Measurements from ENCODE around the gene TRPC4AP.

TRPC4AP gene

DNA sequence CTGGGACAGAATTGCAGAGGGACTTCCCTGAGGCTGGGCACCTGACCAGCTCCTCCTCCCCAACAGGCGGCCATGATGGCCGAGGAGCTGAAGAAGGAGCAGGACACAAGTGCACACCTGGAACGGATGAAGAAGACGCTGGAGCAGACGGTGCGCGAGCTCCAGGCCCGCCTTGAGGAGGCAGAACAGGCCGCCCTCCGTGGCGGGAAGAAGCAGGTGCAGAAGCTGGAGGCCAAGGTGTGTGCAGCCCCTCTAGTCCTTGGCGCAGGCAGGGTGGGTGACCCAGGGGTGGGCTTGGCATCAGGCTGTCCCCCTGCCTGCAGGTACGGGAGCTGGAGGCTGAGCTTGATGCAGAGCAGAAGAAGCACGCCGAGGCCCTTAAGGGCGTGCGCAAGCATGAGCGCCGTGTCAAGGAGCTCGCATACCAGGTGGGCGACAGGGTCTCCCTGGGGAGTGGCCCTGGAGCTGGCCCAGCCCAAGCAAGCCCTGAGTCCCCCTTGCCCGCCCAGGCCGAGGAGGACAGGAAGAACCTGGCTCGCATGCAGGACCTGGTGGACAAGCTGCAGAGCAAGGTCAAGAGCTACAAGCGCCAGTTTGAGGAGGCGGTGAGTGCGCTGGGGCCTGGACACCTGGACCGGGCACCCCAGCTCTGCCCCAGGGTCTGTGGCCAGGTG, 91.5 kb downstream of the TRPC4AP start:
- DNase-seq, result no peak

DNA sequence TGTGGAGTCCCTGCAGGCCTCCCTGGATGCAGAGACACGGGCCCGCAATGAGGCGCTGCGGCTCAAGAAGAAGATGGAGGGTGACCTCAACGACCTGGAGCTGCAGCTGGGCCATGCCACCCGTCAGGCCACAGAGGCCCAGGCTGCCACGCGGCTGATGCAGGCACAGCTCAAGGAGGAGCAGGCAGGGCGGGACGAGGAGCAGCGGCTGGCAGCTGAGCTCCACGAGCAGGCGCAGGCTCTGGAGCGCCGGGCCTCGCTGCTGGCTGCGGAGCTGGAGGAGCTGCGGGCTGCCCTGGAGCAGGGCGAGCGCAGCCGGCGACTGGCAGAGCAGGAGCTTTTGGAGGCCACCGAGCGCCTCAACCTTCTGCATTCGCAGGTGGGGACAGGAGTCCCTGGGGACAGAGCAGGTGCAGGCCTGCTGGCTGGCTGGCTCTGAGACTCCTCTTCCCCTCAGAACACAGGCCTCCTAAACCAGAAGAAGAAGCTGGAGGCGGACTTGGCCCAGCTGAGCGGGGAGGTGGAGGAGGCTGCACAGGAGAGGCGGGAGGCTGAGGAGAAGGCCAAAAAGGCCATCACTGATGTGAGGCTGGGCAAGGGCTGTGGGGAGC, 92.2 kb downstream of the TRPC4AP start:
- no peak for DNase-seq

DNA sequence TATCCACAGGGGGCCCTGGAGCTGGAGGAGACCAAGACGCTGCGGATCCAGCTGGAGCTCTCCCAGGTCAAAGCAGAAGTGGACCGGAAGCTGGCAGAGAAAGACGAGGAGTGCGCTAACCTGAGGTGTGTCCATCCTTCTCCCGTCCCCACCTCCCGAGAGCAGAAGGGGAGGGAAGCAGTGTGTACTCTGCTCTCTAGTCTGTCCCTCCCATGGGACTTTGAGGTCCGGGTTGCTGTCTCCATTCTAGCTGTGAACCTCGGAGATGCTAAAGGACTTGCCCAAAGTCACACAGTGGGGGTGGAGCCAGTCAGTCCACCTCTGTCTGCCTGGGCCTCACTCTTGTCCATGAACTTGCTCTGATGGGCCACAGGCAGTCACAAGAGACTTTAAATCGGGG, 92.8 kb downstream of the TRPC4AP start:
- no peak for DNase-seq

DNA sequence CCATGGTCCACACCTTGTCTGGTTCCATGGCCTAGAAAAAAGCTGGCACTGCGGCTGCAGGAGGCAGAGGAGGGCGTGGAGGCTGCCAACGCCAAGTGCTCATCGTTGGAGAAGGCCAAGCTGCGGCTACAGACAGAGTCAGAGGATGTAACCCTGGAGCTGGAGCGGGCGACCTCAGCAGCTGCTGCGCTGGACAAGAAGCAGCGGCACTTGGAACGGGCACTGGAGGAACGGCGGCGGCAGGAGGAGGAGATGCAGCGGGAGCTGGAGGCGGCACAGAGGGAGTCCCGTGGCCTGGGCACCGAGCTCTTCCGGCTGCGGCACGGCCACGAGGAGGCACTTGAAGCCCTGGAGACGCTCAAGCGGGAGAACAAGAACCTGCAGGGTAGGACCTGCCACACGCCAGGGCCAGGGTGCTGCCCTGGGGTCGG, 93.6 kb downstream of the TRPC4AP start:
- DNase-seq, result no peak

DNA sequence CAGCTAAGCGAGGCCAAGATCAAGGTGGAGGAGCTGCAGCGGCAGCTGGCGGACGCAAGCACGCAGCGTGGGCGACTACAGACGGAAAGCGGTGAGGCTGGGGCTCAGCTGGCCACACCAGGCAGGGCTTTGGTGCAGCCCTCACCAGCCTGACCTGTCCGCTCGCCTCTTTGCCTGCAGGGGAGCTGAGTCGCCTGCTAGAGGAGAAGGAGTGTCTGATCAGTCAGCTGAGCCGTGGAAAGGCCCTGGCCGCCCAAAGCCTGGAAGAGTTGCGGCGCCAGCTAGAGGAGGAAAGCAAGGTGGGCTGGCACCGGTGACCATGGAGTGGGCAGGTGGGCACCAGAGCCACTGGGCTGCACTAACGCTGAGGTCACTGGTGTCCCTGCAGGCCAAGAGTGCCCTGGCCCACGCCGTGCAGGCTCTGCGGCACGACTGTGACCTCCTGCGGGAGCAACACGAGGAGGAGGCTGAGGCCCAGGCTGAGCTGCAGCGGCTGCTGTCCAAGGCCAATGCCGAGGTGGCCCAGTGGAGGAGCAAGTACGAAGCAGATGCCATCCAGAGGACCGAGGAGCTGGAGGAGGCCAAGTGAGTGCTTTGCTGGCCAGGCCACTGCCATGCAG, 94.2 kb downstream of the TRPC4AP start:
- DNase-seq, result no peak

DNA sequence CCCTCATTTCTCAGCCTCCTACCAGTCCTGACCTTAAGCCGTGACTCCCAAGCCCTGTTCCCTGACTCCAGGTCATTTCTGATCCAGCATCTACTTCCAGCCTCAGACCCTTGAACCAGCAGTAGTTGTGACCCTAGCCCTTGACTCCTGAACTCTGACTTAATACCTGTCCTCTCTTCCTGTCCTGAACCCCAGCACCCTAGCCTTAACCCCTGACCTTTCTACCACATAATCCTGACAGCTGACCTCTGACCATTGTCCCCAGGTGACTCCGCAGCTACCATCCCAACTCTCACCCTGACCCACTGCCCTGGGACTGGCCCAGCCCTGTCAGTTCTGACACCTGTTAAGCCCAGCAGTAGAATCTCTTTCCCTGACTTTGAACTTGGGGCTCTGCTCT, 94.8 kb downstream of the TRPC4AP start:
- no peak for DNase-seq

DNA sequence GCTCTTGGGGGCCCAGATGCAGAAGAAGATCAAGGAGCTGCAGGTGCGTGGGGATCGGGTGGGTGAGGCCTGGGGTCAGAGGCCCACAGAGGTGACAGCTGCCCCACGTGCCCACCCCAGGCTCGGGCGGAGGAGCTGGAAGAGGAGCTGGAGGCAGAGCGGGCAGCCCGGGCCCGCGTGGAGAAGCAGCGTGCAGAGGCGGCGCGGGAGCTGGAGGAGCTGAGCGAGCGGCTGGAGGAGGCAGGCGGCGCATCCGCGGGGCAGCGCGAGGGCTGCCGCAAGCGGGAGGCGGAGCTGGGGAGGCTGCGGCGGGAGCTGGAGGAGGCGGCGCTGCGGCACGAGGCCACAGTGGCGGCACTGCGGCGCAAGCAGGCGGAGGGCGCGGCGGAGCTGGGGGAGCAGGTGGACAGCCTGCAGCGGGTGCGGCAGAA, 95.5 kb downstream of the TRPC4AP start:
- peak; percentile 22 for DNase-seq

DNA sequence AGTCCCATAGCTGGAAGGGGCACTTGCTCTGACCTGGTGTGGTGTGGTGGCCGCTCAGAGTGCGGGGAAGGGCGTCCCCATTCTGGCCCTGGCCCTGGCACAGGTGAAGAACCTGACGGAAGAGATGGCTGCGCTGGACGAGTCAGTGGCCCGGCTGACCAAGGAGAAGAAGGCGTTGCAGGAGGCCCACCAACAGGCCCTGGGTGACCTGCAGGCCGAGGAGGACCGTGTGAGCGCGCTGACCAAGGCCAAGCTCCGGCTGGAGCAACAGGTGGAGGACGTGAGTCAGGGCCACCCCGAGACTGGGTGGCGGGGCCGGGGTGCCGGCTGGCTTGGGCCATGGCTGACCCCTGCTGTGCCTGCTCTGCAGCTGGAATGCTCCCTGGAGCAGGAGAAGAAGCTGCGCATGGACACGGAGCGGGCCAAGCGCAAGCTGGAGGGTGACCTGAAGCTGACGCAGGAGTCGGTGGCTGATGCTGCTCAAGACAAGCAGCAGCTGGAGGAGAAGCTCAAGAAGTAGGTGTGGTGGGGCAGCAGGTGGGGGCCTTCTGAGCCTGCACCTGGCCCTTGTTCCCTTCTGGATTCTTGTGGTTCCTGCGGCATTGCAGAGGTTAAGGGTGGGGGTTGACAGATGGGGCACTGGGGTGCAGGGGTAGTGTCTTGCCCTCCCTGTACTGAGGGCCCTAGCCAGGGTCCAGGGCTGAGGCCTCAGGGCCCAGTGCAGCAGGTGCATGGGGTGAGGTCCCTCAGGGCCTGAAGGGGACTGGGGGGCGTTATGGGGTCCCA, 96.2 kb downstream of the TRPC4AP start:
- DNase-seq, result no peak

DNA sequence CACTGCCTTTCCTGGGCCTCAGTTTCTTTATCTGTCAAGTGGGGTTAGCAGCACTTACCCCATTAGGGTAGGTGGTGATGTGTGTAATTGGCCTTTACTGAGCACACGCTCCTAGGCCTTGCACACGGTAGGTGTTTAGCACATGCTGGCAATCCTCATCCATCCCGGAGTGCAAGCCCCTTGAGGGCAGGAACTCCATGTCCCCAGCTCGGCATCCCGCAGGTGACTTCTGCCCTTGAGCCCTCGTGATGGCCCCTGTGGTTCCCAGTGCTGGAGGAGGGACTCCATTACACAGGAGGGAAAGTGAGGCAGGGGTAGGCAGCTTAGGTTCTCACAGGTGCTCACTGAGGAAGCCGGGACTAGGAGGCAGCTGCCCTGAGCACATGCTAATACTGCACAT, 96.9 kb downstream of the TRPC4AP start:
- DNase-seq, result no peak

DNA sequence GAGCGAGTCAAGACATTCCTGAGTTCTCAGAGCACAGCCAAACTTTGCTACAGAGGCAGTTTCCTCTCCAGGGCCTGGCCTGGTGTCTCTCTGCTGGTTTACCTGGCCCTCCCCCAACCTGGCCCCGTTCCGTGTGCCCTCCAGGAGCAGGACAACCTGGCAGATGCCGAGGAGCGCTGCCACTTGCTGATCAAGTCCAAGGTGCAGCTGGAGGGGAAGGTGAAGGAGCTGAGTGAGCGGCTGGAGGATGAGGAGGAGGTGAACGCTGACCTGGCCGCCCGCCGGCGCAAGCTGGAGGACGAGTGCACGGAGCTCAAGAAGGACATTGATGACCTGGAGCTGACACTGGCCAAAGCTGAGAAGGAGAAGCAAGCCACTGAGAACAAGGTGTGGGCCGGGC, 97.4 kb downstream of the TRPC4AP start:
- no peak for DNase-seq

DNA sequence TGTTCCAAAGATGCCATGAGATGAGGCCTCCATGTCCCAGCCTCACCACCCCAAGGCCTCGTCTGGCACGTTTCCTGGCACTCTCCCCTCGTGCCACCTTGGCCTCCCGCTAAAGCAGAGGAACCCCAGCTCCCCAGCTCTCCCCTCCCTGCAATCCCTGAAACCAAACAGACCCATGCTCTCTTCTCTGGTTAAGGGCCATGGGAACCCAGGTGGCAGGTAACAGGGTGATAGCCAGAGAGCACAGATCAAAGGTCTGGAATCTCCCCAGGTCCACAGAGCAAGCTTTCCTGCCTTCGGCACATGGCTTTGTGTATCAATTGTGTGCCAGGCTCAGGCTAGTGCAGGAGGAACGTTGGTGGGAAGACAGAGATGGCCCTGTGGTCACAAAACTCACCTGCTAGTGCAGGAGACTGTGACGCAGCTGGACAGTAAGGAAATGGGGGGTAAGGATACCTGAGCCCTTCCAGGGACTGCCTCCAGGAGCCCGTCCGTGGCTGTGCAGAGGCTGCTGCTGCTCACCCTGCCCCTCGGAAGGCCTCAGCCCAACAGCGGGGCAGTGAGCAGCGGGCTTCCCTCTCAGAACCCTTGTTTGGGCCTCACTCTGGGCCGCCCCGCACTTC, 98.0 kb downstream of the TRPC4AP start:
- DNase-seq, result no peak

DNA sequence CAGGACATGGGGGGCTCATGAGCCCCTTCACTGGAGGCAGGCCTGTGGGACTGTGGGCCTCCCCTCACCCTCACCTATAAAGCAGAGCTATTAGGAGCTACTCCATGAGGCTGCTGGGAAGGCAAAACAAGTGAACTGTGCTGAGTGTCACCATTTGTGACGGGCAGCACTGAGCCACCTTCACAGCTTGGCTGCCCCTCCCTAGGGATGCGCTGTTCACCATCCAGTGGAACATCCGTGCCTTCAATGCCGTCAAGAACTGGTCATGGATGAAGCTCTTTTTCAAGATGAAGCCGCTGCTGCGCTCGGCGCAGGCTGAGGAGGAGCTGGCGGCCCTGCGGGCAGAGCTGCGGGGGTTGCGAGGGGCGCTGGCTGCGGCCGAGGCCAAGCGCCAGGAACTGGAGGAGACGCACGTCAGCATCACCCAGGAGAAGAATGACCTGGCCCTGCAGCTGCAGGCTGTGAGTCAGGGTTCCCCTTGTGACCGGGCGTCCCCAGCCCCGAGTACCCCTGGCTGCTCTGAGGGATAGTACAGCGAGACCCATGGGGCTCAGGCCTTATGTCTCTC, 98.6 kb downstream of the TRPC4AP start:
- no peak for DNase-seq

DNA sequence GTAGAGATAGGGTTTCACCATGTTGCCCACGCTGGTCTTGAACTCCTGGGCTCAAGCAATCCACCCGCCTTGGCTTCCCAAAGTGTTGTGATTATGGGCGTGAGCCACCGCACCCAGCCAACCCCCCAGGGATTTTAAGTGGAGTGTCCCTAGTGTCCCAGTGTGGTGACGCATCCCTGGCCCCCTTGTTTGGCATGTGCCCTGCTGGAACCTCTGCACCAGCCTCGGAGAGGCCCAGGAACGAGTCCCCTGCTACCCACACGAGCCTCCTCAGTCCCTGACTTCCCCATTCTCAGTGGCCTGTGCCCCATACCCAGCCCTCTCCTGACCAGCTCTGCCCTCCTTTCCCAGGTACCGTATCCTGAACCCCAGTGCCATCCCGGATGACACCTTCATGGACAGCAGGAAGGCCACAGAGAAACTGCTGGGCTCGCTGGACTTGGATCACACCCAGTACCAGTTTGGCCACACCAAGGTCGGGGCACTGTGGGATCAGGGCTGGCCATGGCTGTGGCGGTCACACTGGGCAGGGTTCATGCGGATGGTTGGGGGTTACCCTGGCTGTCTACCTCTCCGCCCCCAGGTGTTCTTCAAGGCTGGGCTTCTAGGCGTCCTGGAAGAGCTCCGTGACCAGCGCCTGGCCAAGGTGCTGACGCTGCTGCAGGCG, 99.7 kb downstream of the TRPC4AP start:
- DNase-seq, result no peak

DNA sequence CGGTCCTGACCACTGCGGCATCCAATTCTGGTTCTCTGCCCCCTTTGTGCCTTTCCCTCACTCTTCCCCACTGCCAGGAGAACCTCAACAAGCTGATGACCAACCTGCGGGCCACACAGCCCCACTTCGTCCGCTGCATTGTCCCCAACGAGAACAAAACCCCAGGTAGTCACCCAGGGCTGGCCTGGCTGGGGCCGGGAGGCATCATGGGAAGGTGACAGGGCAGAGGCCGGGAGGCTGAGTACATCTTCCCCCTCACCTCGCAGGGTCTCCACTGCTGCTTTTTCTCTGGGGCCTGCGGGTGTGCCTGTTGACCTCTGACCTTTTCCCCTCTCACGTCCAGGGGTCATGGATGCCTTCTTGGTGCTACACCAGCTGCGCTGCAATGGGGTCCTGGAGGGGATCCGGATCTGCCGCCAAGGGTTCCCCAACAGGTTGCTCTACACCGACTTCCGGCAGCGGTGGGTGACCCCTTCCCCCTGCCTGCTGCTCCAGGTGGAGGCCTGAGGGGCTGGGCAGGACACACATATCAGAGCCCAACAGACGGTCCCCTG, 101.9 kb downstream of the TRPC4AP start:
- no peak for DNase-seq

DNA sequence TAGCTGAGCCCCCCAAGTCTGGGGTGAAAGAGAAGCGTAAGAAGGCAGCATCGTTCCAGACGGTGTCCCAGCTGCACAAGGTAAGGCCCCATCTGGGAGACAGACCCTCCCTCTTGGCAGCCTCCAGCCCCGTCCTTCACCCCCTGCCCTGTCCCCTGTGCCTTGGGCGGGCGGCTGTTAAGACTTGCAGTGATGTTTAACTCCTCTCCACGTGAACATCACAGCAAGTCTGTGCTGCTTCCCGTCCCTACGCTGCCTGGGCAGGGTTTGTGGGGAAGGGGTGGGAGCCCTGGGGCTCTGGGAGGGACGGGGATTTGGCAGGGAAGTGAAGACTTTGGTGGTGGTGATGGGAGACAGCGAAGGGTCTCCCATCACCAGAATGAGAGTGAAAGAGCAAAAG, 102.4 kb downstream of the TRPC4AP start:
- no peak for DNase-seq

DNA sequence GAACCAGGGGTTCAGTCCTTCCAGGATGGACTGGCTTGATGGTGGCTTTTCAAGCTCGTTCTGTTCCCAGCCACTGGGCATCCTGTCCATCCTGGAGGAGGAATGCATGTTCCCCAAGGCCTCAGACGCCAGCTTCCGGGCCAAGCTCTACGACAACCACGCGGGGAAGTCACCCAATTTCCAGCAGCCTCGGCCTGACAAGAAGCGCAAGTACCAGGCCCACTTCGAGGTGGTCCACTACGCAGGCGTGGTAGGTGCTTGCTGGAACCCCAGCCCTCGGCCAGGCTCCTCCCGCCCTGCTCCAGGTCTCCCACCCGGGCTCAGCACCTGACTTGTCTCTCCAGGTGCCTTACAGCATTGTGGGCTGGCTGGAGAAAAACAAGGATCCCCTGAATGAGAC, 102.9 kb downstream of the TRPC4AP start:
- DNase-seq, result no peak

DNA sequence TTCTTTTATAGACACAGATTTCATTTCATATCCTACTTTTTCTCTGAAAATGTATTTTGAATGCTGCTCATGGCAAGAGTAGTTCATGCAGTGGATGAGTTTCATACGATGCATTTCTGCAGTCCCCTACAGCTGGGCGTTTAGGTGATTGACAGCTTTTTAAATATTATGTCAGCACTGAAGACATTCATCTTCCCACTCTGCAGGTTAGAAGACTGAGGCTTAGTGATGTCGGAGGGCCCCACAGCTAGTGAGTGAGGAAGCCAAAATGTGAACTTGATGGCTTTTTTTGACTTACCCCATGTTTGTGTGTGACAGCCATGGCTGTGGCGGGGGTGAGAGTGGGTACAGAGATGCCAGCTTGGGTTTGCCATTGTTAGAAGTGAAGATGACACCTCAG, 103.5 kb downstream of the TRPC4AP start:
- DNase-seq, result no peak

DNA sequence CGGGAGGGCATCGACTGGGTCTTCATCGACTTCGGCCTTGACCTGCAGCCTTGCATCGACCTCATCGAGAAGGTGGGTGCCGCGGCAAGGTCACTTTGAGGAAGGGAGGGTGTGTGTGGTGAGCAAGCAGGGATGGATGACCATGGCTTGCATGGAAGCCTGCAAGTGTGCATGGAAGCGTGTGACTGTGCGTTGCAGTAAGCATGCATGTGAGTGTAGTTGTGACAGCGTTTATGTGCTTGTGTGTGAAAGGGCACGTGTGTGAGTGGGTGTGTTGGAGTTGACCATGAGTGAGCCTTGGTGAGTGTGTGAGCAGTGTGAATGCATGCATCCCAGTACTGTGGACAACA, 104.4 kb downstream of the TRPC4AP start:
- no peak for DNase-seq

DNA sequence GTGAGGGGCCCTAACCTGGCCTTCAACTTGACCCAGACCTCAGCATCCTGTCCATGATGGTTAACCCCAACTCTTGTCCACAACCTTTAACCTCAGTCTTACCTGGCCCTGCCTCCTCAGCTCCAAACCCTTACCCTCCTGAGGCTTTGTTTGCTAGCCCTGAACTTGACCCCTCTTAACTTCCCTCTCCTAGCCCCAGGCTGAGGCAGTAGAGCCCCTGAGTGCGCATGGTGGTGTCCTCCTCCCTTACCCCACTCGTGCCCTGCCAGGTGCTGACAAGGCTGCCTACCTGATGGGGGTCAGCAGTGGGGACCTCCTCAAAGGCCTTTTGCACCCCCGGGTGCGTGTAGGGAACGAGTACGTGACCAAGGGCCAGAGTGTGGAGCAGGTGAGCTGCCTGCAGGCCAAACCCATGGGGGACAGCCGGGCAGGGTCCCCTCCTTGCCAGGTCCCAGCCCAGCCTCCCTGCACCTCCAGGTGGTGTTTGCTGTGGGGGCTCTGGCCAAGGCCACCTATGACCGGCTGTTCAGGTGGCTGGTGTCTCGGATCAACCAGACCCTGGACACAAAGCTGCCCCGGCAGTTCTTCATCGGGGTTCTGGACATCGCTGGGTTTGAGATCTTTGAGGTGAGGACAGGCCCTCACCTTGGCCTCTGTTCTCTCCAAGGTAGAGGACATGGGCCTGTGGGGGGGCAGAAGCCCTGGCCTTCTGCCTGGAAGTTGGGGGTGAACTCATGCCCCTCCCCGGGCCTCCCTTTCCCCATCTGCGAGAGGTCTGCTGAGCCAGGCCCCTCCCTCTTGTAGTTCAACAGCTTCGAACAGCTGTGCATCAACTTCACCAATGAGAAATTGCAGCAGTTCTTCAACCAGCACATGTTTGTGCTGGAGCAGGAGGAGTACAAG, 105.1 kb downstream of the TRPC4AP start:
- DNase-seq, result no peak

DNA sequence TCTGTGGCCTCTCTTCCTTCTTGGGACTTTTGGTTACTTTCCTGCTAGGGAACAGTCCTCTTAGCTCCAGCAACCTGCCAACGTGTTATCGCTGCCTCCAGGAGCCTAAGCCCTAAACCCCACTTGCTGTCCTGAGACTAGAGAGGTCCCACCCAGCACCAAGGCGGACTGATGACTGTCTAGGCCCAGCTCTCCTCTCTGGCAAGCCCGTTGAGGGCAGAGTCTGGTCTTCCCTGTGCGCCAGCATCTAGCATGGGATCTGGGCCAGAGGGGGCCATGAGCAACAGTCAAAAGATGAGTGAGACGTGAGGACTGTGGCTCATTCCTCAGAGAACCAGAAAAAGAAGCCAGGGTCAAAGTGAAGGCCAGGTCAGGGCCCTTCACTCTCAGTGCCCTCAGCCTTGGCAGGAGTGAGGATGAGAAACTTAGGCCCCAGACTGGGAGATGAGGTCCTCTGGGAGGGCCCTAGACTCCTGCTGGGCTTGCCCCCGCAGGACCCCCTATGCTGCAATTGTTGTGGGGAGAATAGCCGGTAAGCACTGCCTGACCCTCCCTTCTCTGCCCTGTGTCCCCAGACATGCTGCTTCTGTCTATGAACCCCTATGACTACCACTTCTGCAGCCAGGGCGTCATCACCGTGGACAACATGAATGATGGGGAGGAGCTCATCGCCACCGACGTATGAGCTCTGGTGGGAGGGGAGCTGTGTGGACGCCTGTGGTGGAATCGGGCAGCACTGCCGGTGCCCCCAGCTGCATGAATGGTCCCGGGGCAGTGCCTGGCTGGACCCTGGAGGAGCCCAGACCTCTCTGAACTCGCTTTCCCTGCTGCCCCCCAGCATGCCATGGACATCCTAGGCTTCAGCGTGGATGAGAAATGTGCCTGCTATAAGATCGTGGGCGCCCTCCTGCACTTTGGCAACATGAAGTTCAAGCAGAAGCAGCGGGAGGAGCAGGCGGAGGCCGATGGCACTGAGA, 106.0 kb downstream of the TRPC4AP start:
- no peak for DNase-seq
